ENCODE measurements around the gene CACNA1E. TPM values are rescaled to one million over a fixed set of nuclear protein-coding genes. Genes with fewer than 3 reads are reported as not detected.

The CACNA1E gene
- total RNA-seq, 4 donors from 2014 or later: 0.19 to 1.3 (median 0.44) TPM; not detected in 1

DNA sequence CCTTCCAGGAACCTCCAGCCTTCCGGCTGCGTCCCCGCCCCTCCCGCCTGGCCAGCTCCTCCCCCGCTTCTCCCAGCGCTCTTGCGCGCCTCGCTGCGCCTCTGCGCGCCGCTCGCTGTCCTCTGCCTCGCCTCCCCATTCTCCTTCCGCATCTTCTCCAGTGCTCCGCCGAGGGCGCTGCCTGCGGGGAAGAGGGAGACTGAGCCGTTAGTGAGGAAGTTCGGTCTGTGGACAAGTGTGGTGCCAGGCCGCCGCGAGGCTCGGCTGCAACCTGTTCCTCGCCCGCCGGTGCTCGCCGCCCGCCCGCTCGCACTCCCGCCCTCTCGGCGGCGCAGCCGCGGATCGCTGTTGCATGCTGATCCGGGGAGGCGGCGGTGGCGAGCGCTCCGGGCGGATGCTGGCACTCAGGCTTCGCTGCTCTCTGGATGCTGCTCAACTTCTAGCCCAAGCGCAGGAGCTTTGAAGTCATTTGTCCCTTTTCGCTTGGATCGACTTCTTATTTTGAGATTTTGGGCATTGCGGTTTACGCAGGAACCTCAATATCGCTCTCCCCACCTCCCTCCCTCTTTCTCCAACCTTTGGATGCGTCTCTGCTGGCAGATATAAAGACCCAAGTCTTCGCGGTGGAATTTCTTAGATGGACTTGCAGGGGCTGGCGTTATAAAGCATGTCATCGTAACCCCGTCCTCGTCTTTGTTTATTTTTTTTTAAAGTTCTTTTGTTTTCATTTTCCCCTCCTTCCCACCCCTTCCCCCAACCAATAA lies 614 bp upstream of the CACNA1E start:
- DNase-seq (ENCODE audit: low spot score): no peak
- peak; percentile 13 for ATAC-seq (ENCODE audit: low FRiP score)
- TF ChIP-seq, protein P1, sequence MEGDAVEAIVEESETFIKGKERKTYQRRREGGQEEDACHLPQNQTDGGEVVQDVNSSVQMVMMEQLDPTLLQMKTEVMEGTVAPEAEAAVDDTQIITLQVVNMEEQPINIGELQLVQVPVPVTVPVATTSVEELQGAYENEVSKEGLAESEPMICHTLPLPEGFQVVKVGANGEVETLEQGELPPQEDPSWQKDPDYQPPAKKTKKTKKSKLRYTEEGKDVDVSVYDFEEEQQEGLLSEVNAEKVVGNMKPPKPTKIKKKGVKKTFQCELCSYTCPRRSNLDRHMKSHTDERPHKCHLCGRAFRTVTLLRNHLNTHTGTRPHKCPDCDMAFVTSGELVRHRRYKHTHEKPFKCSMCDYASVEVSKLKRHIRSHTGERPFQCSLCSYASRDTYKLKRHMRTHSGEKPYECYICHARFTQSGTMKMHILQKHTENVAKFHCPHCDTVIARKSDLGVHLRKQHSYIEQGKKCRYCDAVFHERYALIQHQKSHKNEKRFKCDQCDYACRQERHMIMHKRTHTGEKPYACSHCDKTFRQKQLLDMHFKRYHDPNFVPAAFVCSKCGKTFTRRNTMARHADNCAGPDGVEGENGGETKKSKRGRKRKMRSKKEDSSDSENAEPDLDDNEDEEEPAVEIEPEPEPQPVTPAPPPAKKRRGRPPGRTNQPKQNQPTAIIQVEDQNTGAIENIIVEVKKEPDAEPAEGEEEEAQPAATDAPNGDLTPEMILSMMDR (IDR thresholded peaks at IDR 0.05): no peak

DNA sequence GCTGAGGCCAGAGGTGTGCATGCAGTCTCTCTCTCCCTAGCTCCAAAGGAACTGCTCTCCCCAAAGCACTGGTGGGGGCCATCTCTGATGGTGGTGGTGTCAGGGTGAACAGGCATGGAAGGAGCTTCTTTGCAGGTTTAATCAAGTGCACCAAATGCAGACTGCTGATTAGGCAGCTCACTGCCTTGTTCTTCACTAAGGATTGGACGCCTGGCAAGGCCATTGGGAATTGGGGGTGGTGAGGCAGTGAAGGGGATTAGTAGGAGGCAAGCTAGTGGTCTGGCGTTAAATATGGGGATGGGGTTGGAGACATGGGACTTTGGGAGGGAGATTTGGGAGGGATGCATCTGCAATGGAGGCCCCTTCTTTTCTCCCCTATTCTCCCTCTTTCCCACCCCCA lies 1.5 kb downstream of the CACNA1E start:
- TF ChIP-seq, protein P1 (IDR thresholded peaks at IDR 0.05): no peak
- DNase-seq (ENCODE audit: low spot score): no peak

GRCh38 chr1:181485287-181486097 lies 2.2 kb downstream of the CACNA1E start:
- no peak for DNase-seq (ENCODE audit: low spot score)
- TF ChIP-seq, protein P1 (IDR thresholded peaks at IDR 0.05): no peak
- no peak for ATAC-seq (ENCODE audit: low FRiP score)

More for the DNA sequence above, 1.5 kb downstream of the CACNA1E start:
- no peak for ATAC-seq (ENCODE audit: low FRiP score)

GRCh38 chr1:181486098-181486420 lies 2.7 kb downstream of the CACNA1E start:
- no peak for DNase-seq (ENCODE audit: low spot score)
- no peak for ATAC-seq (ENCODE audit: low FRiP score)
- TF ChIP-seq, protein P1 (IDR thresholded peaks at IDR 0.05): no peak

DNA sequence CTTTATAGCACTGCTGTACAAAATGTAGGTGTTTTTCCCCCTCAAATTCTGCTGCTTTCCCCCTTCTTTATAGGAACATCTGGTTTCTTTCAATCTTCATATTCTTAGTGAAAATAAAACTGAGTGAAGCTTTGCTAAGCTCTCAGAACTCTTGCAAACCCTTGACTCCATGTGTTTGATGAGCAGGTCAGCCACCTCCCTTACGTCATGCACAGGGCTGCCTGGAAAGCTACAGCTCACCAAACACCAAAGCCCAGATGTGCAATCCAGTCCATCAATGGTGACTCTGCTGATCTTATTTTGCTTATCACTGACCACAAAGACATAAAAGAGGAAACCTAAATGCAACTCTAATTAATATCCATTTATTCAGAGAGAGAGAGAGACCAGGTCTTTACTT lies 5.5 kb downstream of the CACNA1E start:
- DNase-seq (ENCODE audit: low spot score) (no peak), ATAC-seq (ENCODE audit: low FRiP score) (no peak)
- TF ChIP-seq, protein P1 (IDR thresholded peaks at IDR 0.05): no peak

DNA sequence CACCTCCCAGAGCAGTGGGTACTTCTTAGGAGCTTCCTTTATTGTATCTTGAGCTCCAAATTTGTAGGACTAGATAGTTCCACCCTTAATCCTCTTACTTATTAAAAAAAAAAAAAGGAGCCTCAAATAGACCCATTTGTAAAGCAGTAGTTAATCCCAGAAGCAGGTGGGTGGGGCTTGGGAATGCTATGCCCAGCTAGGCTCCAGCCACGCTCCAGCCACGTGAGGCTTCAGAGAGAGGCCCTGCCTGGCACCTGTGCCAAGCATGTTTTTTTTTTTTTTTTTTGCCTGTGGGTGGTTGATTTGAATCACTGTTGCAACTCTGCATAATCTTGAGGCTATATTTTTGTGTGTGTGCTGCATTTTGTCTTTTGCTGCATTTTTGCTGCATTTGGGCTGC lies 7.0 kb downstream of the CACNA1E start:
- ATAC-seq (ENCODE audit: low FRiP score) (no peak), DNase-seq (ENCODE audit: low spot score) (no peak)
- TF ChIP-seq, protein P1 (IDR thresholded peaks at IDR 0.05): no peak
